Pons (tissue), 1 donor: ENCODE measurements around the gene CTNNA2.

Experiments
- DNase-seq: peaks from one replicate; pipeline ENCODE4 v3.0.0-alpha.2; 2016; ENCODE audit warnings: low spot score

CTNNA2 gene

DNA sequence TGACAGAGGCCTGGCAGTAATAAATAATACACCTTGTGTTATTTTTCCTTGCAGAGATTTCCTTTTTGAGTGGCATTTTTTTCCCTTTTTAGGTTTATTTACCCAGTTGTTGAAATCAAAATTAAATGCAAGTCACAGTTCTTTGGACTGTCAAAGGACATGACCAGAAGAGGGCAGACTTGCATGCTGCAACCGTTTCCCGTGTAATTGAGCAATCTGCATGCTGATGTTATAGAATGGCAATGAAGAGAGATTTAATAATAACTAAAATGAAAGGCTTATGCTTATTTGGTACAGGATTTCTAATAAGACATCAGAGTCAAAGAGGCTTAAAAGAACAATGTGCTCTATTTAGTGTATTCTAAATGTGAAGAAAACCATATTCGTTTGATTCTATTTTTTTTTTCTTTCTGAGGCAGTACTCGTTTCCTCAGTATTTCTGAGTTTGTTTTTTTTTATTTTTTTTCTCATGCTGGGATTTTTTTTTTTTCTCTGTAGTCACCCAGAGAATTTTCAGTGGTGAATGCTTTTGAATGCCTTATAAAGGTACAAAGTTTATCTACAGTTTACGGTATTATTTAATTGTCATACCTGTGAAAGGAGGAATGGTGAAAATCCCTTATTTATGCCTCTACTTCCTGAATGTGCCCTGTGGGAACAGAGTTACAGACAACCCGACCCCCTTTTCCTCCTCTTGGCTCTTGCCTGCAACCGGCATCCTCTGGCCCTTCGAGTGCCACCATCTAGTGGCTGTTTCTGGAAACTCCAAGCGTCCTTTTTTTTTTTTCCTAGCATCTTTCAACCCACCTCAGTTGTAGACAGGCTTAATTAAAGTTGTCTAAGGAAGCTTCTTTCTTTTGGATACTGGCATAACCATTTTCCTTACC lies 423.2 kb downstream of the CTNNA2 start:
- DNase-seq = peak; percentile 91

DNA sequence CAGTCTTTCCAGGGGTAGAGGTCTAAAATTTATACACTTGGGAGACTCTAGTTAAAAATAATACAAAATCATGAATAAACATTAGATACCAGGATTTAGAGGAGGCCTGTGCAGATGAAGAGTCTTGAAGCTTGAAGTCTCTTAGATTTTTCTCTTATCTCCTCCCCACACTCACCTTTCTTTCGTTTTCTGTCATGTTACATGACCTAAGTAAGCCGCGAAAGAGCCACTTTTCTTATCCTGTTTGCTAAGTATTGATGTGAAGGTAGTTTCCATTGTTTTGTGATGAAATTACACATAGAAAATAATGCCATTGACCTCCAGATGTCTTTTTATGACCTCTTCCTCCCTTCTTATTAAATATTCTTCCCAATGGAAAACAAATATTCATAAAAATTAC lies 423.9 kb downstream of the CTNNA2 start:
- DNase-seq = no peak

DNA sequence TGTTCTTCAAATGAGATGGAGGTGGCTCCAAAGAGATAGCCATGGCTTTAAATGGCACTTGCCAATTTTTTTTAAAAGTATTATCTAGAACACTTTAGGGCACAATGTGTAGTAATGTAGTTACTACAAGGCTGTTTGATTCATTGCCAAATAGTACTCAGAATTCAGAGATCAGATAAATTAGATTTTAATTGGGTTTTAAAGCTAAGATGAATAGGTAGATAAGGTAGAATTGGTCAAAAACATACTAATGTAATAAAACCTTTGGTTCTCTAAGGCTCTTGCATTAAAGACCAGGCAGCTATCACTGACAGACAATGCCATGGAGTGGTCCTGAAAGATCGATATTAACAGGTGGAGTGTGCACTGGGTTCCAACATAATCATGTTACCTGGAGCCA lies 425.8 kb downstream of the CTNNA2 start:
- DNase-seq = no peak

DNA sequence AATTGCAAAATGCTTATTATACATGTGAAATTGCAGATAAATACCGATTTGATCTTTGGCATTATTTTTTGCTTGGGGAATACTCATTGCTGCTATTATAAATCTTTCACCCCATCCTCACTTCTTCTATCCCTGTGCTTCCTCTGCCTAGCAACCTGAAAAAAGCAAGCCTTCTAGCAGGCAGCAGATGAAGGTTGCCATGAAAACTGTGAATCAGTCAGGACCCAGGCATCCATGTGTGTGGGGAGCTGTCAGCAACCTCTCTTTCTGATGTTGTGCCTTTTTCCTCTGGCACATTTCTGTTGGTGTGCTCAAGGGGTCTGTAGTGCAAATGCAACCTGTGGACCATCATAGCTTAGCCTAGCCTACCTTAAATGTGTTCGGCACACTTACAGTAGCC lies 427.5 kb downstream of the CTNNA2 start:
- DNase-seq = no peak

DNA sequence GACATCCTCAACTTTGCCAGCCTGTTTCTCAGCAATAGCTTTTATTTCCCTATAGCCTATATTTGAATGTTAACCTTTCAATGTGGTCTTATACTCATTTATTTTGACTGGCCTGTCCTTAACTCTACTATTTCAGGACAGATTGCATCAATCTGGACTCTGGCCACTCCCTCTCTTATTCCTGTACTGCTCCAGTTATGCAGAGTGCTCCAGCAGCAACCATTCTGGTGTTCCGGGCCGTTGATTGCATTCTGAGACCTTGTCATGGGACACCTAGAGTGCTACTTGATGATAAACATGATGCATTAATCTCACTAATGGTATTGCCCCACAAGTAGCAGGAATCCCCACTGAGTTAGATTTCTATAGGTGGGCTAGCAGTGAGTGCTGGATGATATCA lies 428.3 kb downstream of the CTNNA2 start:
- DNase-seq = no peak

DNA sequence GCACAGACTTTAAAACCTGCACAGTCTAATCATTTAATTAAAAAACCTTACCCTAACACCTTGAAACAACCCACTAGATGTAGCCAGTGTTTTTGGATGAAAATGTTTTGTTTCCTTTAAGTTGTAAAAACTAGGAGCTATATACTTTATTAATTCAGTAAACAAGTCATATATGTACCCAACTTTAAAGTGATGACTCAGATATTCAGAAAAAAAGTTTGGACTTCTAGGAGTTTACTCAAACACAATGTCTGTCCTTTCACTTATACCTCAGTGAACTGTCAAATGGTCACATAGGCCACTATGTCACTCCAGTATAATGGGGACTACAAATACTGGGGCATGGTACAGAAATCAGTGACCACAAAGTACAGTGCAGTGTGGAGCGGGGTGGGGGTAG lies 431.4 kb downstream of the CTNNA2 start:
- no peak for DNase-seq

DNA sequence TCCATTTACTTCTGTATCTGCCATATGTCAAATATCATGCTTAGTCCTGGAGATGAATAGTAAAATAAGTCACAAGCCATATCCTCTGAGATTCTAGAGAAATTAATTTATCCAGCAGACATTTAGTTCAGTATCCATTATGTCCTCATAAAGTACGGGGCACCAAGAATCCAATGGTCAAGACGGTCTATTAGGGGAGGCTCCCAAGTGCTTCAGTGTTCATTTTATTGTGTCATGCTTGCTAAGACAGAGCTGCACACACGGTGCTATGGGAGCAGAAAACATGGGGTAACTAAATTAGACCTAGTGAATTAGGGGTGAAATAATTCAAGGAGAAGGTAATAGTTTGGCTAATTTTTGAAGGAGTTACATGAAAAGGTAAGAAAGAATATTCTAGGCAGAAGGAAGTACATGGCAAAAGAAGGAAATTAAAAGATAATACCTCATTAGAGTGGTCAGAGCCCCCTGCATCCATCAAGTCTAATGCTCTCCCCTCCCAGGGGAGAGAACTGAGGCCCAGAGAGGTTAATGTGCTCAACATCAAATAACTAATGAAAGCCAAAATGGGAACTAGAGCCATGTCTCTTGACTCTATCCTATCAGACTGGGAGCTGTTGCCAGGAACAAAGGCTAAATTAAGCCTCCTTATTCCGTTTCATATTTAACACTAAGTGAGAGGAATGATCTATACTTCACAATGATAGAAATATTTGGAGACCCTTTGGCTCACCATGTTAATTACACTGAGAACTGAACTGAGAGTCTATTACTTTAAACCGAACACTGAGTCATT lies 433.0 kb downstream of the CTNNA2 start:
- no peak for DNase-seq

DNA sequence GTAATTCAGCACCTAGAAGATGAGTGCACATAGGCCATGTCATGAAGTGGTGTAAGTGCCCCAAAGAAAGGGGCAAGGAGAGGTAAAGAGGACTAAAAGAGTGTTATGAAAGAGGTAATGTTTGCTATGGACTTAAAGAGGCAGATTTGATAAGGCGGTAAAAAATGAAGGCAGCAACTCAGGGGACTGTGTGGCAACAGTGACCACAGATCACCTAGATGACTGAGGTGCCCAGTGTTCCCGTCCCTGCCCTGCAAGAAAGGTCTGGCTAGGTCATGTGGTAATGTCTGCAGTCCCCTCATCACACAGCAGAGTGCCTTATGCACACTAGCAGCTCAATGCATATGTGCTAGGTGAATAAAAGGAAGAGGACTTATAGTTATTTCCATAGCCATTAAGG lies 434.9 kb downstream of the CTNNA2 start:
- no peak for DNase-seq

DNA sequence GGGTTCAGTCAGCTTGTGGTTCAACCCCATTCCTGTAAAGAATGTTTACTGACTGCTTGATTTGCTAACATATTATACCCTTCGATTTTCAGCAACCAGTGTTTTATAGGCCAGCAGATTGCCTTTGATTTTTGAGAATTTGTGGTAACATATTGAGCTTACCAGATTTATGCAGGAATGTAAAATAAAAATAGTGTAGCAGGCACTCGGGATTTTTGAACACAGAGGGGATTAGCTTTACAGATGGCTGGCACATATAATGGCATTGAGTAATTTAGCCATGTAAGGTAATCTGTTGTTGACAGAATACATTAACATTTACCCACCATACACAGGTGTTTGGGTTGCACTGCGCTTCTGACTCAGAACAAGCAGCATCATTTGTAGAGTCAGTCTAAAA lies 437.7 kb downstream of the CTNNA2 start:
- no peak for DNase-seq

DNA sequence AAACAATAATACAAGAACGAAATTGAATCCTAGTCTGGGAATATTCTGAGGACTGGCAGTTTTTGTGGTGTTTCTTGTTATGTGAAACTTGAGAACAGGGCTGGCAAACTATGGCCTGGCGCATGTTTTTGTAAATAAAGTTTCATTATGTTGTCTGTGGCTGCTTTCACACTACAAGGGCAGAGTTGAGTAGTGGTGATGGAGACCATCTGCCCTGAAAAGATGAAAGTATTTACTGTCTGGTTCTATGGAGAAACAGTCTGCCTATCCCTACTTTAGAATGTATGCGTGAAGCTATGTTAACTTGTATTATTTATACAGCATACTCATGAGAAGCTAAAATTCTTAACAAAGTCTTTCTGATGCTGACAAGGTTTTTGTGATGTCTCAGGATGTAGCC lies 439.8 kb downstream of the CTNNA2 start:
- no peak for DNase-seq

DNA sequence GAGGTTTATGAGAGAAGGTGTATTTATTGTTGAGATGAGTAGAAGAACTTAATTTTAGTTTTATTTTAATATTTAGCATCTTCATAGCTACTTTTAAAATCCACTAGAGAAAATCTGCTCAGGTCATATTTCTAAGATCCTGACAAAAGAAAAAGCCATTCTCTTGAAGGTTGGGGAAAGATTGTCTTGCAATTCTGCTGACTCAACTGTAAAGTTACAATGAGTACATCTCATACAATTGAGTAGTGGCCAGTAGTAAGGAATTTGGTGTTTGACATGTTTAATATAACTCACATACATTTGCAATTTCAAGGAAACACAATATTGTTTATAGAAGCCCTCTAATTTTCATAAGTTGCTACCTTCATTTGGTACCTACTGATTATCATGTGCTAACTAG lies 447.2 kb downstream of the CTNNA2 start:
- DNase-seq = no peak

DNA sequence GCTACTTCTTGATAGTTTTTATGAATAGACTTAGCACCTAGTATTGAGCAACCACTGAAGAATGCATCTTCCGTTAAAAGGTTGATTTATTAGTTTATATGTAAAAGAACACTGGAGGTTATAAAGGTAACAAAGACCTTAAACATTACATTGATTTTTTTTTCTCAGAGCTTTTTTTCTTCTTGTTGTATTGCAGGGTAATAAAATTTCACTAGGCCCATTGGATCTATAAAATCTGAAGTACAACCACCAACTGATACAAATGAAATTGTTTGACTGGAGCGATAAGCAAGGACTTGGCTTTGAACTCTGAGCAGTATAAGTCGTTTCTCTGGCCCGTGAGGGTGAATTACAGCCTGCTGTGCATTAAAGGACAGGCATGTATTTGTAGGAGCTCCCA lies 447.7 kb downstream of the CTNNA2 start:
- DNase-seq = no peak

DNA sequence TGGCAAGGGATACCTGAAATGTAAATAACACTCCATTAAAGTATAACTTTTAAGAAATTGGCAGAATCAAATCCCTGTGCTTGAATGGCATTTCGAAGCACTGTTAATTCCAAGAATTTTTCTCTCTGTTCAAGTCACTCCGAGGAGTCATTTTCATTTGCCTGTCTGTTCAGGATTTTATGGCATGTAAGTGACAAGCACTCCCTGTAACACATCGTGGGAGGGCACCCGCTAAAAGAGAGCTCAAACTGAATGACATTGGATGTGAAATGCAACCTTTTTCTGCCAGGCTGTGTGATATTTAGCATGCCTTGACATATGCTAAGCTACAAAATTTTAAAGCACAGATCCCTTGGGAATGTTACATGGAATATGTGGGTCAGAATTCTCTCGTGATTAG lies 452.1 kb downstream of the CTNNA2 start:
- DNase-seq = no peak

DNA sequence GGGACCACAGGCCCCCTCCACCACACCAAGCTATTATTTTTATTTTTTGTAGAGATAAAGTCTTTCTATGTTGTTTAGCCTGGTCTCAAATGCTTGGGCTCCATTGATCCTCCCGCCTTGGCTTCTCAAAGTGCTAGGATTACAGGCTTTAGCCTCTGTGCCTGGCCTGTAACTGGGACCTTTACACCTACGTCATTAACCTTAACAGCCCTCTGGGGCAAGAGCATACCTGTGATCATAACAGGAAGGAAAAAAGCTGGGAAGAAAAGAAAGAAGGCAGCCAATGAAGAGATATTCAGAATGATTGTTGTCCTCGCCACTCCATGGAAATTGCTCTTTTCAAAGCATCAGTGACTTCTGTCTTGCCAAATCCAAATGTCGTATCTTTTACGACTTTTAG lies 453.5 kb downstream of the CTNNA2 start:
- no peak for DNase-seq

DNA sequence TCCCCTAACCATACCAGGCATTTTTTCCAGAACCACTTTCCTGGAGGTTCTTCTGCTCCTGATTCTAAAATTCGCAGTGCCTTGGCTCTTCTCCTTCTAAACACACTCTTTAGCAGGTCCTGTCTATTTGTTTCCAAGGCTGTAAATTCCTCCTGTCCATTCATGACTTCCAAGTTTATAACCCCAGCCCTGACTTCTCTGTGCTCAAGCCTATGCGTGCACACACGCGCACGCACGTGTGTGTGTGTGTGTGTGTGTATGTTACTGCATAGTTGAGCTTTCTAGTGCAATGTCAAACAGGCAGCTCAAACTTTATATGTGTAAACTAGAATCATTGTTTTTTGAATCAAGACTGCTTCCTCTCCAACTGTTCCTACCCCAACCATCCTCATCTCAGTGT lies 454.0 kb downstream of the CTNNA2 start:
- no peak for DNase-seq

DNA sequence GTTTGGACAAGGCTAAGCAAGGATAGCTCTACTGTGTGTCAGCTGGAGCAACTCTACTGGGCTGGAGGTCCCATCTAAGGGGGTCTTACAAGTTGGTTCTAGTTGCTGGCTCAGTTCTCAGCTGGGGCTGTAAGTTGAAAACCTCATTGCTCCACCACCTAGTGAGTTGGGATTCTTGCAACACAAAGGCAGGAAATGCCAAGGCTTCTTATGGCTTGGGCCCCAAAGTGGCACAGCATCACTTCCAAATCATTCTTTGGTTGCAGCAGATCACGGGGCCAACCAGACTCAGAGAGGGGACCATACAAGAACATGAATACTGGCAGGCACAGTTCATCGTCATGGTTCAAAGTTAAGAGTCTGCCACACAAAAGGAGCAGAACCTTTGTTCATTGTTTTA lies 459.0 kb downstream of the CTNNA2 start:
- no peak for DNase-seq

DNA sequence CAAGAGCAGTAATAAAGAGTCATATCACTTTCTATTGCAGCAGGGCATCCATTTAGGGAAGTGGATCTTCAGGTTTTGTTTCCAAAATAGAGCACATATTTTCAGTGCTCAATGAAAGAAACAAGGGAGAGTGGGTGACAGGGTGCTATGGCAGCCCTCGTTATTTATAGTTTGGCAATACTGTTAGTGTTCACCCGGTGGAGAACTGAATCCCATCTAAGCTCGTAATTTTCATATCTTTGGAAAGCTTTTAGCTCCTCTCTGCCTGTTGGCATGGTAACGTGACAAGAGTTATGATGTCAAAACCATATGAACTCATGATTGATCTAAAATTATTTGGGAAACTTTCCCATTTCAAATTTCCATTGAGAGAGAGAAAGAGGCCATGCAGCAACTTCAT lies 459.8 kb downstream of the CTNNA2 start:
- no peak for DNase-seq

DNA sequence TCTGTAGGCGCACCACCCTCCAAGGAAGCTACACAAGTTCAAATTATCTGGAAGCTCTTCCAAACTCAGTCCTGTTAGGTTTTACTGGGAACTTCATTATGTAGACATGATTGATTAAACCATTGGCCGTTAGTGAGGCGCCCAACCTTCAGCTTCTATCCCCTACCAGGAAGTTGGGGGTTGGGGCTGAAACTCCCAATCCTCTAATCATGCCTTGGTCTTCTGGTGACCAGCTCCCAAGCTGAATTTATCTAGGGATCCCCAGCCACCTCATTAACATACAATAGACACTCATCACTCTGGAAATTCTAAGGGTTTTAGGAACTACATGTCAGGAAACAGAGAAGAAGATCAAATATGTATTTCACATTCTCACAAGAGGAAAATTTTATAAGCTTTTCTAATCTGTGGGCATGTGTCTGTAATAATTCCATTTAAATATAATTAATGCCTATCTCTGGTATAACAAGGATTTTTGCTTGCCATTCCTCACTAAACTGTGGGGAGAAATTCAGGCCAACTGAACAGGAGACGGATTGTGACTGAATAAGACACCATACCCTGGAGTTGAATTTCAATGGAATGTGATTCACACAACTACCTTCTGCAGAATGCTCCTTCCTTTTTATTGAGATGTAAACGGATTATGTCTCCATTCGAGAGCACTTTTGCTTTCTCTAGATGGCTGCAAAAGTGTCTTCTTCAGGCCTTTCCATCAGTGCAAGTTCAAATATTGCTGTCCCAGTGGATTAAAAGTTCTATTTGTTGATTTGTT lies 463.1 kb downstream of the CTNNA2 start:
- no peak for DNase-seq

DNA sequence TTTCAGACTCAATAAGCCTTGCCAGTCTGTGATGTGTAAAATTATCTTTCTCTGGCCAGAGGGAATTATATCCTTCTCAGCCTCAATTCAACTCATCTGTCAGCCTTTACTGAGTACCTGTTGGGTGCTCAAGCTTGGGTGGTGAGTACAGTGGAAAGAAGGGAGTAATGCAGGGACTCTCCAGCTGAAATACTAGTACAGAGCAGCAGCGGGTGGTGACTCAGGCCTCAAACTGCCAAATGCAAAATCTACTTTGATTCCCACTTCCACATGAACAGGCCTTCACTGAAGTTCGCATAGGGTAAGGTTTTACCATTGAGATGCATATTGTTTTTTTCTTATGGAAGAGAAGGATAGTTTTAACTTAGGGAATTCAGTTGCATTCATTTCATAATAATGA lies 464.9 kb downstream of the CTNNA2 start:
- no peak for DNase-seq

DNA sequence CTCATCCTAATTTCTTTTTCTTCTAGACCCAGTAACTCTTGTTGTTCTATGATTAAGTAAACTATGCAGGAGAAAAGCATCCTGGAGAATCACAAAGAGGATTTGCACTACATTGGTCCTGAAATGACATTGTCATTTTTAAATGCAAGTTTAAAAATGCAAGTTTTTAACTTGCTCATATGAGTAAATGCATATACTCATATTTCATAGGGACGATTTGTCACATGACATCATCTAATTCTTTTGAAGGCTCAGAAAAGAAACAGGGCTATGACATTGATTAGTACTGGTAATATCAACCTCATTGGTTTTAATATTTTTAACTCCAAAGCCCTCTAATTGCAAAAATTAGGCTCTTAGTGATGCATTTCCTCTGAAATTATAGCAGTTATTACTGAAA lies 467.3 kb downstream of the CTNNA2 start:
- DNase-seq = no peak

DNA sequence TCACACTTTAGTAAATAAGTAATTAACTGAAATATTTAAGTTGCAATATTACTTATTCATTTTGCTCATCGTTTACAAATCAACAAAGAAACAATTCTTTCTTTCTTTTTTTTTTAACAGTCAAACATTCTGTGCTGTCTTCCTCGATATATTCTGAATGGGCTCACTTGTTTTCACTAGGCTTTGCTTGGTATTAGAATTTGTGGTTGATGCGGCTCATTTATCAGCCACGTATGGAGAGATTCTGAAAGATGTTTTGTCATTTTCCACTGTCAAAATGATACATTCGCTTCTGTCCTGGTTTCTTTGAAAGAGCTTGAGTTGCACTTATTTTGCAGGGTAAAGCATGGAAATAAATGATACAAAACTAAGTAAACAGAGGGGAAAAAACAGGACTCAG lies 468.0 kb downstream of the CTNNA2 start:
- DNase-seq = peak; percentile 90

DNA sequence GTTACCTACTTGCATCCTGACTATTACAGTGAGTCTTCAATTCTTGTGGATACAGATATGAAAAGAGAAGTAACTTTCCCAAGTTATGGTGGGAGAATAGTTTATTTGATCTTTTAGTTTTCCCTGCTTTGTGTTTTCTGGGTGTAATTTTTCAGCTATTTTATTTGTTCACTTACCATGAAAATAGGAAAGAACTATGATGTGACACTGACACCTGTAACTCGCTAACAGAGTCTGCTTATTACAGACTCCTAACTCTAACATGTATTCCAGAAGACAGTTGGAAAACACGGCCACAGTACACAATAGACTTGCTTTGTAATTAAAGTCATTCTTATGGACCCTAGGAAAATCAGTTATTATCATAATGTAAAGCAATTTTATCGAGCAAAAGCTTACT lies 468.5 kb downstream of the CTNNA2 start:
- peak; percentile 74 for DNase-seq

DNA sequence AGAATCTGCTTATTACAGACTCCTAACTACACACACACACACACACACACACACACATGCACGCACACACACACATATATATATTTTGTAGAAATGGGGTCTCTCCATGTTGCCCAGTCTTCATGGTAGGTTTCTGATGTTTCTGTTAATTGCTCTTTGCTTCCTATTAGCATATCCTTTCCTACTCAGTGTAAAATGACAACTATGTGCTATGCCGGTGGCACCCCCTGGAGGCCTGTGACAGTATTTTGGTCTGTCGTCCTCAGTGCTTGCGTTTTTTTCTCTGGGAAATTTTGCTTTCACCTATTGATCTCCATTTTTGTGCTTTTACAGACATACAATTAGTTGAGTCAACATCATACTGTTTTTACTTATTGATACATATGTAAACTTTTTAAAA lies 469.6 kb downstream of the CTNNA2 start:
- peak; percentile 81 for DNase-seq
